Effector memory CD4-positive, alpha-beta T cell (primary cell): ENCODE data around the gene TBC1D4.

Experiments
- DNase-seq, 3 donors: peaks; one replicate each; pipeline ENCODE4 v3.0.0-alpha.2; 2020
- H3K27ac ChIP-seq: 2 replicates; pipeline ENCODE4 v1.7.0; 2013; ENCODE audit warnings: mild to moderate bottlenecking, low read length, moderate library complexity; ENCODE audit not compliant: insufficient read depth, poor library complexity, severe bottlenecking
- H3K27me3 ChIP-seq: replicated peaks from 2 replicates; pipeline ENCODE4 v1.7.0; 2013; ENCODE audit warnings: mild to moderate bottlenecking, low read length; ENCODE audit not compliant: insufficient read depth, control insufficient read depth, poor library complexity, severe bottlenecking
- H3K36me3 ChIP-seq: 2 replicates; pipeline ENCODE4 v1.7.0; 2013; ENCODE audit warnings: mild to moderate bottlenecking, low read length, moderate library complexity; ENCODE audit not compliant: control insufficient read depth, insufficient read depth
- H3K4me1 ChIP-seq: 2 replicates; pipeline ENCODE4 v1.7.0; 2013; ENCODE audit warnings: low read length, mild to moderate bottlenecking; ENCODE audit not compliant: control insufficient read depth, insufficient read depth, poor library complexity, severe bottlenecking
- H3K4me3 ChIP-seq: 2 replicates; pipeline ENCODE4 v1.7.0; 2013; ENCODE audit warnings: low read length, low read depth, mild to moderate bottlenecking; ENCODE audit not compliant: insufficient read depth, poor library complexity, severe bottlenecking
- H3K9me3 ChIP-seq: 2 replicates; pipeline ENCODE4 v1.7.0; 2013; ENCODE audit warnings: mild to moderate bottlenecking, low read length, moderate library complexity; ENCODE audit not compliant: control insufficient read depth

Gene TBC1D4

GRCh38 chr13:75236774-75237173, 245.2 kb downstream of the TBC1D4 start:
- DNase-seq, result no peak
- H3K36me3 ChIP-seq, result no peaks in the 10 kb centered on the region
- H3K4me1 ChIP-seq, result no peaks in the 10 kb centered on the region
- no peak overlapping the region for H3K27ac ChIP-seq
- H3K4me3 ChIP-seq, result no peak overlapping the region
- no peaks in the 10 kb centered on the region for H3K27me3 ChIP-seq
- no peaks in the 10 kb centered on the region for H3K9me3 ChIP-seq
